Measurements from ENCODE around the gene DUX4.
"Not testable (repeated sequence)": the region's sequence is repeated elsewhere in the genome, so short reads cannot be mapped to it uniquely, and the experiment has no call there.

Gene DUX4

GRCh38 chr4:190173428-190173827, at the start of gene DUX4:
DUX4 (plus strand) TSS chr4:190173774; CDS start chr4:190173774, 0 bp downstream.
- TF ChIP-seq USF1 (IDR thresholded peaks at IDR 0.05); MAX (IDR thresholded peaks at IDR 0.05); TCF12 (IDR thresholded peaks at IDR 0.05; ENCODE audit: low read depth): not testable (repeated sequence)

GRCh38 chr4:190177727-190178605, 4.4 kb downstream of the DUX4 start:
- peak; percentile 18; the same call in 1 of the 2 replicates for TF ChIP-seq RAD21 (IDR thresholded peaks at IDR 0.05; ENCODE audit: low read depth)

All from Ishikawa (cell line).